ENCODE data around the gene MAGI3.
"Not testable (repeated sequence)": the region's sequence is repeated elsewhere in the genome, so short reads cannot be mapped to it uniquely, and the experiment has no call there.

Gene MAGI3

DNA sequence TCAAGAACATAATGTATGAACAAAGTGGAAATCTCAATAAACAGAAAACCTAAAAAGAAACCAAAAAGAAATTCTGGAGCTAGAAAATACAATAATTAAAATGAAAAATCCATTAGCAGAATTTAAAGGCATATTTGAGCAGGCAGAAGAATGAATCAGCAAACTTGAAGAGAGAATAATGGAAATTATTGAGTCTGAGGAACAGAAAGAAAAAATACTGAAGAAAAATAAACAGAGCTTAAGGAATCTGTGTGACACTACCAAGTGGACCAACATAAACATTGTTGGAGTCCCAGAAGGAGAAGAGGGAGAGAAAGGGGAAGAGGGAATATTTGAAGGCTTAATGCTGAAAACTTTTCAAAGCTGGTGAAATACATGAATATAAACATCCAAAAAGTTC is 54.5 kb downstream of the MAGI3 start:
- no peak for DNase-seq

DNA sequence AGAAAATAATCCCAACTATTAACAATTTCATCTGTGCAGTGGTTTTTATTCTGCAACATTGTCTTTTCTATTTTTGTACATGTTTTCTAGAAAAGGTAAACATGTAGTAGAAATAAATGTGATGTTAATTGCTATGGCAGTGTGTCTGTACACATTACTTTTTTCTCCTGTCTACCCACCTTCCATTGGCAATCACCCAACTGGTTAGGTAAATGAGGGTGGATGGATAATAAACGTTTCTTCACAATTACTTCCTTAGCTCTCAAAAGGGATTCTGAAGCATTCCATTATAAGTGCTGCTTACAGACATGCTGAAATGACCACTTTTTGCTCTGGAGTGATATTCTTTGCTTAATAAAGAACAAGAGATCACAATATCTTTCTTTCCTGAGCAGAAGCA is 61.4 kb downstream of the MAGI3 start:
- no peak for DNase-seq

DNA sequence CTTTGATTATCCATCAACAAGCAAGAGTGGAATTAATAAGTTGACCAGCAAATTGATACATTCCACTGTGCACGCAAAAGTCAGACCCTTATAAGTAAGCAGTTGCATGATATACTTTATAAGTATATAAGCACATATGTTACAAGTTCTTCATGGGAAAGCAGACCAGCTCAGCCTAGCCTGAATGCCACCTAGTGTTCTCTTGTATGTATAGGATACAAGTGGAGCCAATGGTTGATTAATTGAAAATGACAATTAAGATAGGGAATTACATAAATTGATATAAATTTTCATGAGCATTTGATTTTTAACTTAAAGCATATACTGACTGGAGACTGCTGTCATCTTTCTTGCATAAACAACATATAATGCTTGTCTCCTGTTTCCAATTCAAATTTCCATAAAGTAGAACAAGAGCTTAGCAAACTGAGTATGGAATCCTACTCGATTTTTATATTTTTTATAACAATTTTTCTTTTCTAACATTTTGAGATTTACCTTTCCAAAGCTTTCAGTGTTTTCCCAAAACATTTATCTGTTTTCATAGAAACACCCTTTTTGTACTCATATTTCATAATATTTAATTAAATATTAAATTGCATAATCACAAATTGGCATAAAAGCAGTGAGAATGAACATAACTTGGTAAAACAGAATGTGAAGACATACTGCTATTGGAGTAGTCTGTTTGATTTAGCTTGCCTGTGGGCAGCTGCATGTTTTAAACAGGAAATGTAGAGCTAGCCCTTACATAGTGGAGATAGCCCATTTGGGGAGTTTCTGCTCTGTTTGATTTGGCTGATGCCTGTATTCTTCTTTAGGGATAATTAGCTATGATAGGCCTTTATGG is 62.8 kb downstream of the MAGI3 start:
- DNase-seq = peak; percentile 31

DNA sequence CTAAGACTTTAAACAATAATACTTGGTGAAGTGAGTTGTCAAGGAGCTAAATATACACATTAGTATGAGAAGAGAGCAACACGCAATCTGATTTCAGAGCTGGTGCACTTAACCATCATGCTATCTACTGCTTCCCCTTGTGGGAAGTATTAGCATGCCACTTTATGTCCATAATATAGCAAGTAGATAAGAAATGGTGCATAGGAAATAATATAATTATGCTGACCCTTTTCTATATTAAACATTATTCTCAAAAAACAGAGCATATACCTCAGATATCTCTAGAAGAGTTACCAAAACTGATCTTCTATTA is 63.4 kb downstream of the MAGI3 start:
- DNase-seq = no peak

DNA sequence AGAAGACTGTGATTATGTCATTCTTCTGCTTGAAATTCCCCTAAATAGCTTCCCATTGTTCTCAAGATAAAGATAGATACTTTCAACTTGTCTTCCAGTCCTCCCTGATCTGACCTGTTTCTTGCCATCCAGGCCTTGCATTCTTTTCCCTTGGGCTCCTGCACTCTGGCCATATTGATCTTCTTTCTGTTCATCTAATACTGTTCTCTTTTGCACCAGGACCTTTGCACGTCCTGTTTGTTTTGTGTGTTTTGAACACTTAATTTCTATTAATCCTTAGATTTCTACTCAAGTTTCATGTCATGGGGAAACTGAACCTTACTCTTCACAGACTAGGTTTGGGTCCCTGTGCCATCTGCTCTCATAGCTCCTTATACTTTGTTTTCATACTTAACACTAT is 65.1 kb downstream of the MAGI3 start:
- no peak for DNase-seq

DNA sequence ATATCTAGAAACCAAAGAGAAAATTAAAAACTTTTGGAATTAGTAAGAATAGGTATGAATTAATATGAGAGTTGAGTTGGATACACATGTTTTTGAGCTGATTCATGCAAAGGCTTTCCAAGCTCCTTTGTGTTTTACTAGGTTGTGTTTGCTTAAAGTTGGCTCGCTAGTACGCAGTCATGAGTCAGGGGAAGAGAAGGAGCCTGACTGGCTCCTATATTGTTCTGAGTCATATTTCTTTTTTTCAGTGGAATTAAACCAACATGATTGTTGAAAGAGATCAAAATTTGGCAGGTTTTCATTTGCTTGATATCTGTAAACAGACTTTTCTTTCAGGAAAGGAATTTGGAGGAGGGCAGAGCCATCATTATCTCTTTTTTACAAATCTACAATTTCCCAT is 66.7 kb downstream of the MAGI3 start:
- no peak for DNase-seq

DNA sequence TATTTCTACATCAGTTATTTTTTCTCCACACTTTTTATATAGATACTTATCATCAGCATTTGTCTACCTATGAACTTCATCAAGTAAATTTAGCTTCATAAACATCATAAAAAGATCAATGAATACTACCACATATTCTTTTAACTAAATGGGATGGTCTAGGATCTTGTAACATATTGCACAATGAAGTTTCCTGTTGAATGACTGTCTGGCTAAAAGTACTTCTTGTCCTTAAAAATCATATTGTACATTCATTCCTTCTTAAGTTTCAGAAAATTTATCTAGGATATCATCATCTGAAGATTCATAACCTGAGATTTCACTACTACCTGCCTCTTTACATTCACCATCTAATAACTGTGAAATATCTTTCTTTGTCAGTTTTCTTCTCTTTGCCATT is 69.0 kb downstream of the MAGI3 start:
- no peak for DNase-seq

DNA sequence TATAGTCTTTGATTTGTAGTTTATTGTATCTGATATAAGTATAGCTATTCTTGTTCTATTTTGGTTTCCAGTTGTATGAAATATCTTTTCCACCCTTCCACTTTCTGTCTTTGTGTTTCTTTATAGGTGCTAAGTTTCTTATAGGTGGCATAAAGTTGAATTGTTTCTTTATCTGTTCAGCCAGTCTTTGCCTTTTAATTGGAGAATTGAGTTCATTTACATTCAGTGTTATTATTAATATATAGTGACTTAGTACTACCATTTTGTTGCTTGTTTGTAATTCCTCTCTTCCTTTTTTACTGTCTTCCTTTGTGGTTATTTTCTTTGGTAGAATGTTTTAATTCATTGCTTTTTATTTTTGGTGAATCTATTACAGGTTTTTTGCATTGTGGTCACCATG is 77.7 kb downstream of the MAGI3 start:
- no peak for DNase-seq

DNA sequence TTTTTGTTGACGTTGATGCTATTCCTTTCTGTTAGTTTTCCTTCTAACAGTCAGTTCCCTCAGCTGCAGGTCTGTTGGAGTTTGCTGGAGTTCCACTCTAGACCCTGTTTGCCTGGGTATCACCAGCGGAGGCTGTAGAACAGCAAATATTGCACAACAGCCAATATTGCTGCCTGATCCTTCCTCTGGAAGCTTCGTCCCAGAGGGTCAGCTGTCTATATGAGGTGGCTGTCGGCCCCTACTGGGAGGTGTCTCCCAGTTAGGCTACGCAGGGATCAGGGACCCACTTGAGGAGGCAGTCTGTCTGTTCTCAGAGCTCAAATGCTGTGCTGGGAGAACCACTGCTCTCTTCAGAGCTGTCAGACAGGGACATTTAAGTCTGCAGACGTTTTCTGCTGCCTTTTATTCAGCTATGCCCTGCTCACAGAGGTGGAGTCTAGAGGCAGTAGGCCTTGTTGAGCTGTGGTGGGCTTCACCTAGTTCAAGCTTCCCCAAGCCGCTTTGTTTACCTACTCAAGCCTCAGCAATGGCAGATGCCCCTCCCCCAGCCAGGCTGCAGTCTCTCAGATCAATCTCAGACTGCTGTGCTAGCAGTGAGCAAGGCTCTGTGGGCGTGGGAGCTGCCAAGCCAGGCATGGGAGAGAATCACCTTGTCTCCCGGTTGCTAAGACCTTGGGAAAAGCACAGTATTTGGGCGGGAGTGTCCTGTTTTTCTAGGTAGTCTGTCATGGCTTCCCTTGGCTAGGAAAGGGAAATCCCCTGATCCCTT is 88.3 kb downstream of the MAGI3 start:
- not testable (repeated sequence) for DNase-seq

DNA sequence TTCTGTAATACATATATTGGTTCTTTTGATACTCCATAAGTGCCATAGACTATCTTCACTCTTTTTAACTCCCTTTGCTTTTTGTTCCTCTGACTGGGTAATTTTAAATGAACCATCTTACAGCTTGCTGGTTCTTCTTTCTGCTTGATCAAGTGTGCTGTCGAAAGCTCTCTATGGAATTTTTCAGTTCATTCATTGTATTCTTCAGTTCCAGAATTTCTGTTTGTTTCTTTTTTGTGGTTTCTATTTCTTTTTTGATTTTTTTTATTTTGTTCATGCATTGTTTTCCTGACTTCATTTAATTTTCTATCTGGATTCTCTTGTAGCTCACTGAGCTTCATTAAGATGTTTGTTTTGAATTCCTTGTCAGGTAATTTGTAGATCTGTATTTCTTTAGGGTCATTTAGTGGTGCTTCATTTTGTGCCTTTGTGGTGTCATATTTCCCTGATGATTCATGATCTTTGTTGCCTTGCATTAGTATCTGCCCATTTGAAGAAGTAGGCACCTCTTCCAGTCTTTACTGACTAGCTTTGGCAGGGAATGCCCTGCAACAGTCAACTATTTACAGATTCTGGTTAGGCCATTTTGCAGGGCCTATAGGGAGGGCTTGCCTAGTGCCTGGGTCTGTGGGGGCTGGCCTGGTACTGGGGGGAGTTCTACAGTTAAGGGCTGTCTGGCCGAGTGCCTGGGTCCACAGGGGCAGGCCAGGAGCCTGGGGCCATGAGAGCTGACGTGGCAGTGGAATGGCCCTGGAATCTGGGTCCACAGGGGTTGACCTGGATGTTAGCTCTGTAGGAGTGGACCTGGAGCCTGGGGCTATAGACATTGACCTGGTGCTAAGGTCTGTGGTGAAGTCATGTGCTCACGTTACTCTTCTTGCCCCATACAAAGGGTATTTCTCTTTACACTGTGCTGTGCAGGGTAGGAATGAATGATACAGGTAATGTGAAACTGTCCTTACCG is 89.7 kb downstream of the MAGI3 start:
- DNase-seq = no peak

DNA sequence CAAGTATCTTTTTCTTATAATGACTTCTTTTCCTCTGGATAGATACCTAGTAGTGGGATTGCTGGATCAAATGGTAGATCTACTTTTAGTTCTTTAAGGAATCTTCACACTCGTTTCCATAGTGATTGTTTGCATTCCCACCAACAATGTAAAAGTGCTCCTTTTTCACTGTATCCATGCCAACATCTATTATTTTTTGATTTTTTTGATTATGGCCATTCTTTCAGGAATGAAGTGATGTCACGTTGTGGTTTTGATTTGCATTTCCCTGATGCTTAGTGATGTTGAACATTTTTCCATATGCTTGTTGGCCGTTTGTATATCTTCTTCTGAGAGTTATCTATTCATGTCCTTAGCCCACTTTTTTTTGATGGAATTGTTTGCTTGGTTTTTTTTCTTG is 94.8 kb downstream of the MAGI3 start:
- not testable (repeated sequence) for DNase-seq

DNA sequence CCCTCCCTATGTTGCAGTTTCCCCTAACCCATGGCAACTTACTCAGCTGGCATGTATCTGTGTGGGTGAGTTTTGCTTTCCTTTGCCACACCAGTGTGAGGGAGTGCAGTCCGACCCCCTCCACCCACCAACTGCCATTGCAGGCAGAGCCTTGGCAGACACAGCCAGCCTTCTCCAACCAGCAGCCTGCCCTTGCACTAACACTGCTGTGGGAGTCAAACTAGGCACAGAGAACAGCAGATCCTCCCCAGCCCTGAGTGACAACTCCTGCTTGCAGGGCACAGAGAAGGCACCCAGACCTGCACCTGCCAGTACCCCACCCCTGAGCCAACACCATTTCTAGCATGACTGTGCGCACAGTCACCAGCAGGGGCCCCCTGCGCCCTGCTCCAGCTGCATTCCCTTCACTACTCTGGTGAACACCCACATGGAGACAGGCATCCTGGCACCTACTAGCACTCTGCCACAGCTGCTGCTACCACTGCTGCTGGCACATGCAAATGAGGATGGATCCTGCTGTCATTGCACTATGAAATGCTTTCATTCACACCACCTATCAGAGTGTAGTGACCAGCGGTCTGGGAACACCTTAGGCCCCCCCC is 98.4 kb downstream of the MAGI3 start:
- DNase-seq = no peak

DNA sequence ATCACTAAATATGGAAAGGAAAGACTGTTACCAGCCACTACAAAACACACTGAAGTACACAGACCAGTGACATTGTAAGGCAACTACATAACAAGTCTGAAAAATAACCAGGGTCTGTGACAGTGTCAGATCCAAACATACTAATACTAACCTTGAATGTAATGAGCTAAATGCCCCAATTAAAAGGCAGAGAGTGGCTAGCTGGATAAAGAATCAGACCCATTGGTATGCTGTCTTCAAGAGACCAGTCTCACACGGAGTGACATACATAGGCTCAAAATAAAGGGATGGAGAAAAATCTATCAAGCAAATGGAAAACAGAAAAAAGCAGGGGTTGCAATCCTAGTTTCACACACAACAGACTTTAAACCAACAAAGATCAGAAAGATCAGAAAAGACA is 100.1 kb downstream of the MAGI3 start:
- DNase-seq = no peak

DNA sequence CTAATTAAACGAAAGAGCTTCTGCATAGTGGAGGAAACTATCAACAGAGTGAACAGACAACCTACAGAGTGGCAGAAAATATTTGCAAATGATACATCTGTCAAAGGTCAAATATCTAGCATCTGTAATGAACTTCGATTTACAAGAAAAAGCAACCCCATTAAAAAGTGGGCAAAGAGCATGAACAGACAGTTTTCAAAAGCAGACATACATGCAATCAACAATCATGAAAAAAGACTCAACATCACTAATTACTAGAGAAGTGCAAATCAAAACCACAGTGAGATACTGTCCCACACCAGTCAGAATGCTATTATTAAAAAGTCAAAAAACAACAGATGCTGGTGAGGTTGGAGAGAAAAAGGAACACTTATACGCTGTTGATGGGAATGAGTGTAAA is 103.2 kb downstream of the MAGI3 start:
- no peak for DNase-seq

DNA sequence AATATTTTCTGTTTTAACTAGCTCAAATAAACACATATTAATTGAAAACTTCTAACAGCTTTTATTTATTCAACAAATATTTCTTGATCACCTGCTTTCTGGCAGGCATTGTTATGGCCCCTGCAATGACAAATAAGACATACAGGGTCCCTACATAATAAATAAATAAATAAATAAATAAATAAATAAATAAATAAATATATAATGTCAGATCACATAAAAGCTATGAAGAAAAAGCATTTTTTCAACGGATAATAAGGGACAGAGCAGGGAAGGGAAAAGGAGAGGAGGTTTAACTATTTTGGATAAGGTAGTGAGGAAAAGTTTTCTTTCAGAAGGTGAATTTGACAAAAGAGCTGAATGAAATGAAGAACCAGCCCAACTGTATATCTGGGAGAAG is 115.0 kb downstream of the MAGI3 start:
- DNase-seq = no peak

DNA sequence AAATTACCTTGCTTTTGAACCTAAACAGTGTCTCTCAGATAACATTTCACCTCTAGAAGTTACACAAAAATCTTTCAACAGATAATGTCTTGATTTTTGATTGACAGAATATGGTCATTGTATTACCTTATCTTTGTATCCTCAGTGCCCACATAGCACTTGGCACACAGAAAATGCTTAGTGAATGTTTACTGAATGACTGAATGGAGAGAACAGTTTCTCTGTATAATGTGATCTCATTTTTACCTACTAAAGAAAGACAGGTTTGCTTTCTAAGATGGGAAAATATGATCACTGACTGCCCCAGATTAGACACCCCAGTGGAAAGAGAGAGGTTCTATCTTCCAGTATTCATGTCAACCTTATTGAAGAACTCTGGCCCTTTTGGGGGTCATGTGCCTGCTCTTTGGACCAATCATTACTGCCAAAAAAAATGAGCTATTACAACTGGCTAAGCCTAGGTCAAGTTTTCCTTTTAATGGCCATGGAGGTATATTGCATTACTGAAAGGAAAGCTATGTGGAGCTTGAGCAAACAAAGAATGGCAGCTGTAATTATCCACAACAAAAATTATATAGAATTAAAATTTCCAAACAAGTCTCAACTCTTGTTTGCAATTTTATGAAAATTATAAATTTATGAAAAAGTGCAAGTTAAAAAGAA is 117.4 kb downstream of the MAGI3 start:
- no peak for DNase-seq

DNA sequence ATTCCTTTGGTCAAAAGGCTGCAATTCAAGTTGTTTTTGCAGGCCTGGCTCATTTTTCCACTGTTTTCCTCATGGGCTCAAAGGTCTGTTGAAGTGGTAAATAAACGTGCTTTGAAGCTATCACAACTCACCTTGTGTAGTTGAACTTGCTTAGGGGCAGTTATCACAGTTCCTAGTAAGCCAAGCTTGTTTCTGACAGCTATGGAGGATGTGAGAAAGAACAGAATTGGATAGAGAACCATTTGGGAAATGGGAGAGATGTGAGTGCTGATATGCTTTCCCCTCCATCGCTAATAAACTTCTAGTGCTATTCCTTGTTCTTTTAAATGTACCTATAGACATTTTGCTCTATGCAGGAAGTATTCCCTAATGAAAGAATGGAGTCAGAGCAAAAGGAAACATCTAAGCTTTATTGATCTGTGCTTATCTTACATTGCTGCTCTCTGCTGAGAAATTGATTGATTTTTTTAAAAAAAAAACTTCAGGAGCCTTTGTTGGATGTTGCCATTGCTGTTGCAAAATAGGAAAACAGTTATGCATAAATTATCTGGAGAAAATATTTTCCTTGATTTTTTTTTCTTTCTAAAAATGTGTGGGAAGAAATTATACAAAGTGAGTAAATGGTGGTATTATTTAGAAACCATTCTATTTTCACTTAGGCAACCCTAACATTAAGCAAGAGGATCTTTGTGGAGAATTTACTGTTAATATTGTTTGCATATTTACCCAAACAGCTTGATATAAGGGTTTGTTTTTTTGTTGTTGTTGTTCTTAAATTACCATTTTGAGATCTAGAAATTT is 118.2 kb downstream of the MAGI3 start:
- no peak for DNase-seq

DNA sequence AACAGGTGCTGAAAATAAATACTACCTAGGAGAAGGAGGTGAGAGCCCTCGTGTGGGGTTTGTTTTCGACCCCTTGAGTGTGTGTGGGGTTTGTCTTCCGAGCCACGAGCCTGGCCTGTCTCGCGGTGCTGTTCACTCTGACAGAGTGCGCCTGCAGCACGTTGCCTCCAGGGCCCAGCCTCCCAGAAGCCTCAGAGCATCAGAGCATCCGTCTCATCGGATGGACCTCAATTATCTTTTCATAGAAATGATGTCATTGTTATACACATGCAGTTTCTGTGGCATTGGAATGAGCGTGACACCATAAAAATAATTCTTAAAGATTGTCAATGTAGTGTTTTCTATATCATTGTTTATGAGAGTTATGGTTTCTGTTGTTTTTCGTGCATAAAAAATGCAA is 119.5 kb downstream of the MAGI3 start:
- DNase-seq = not testable (repeated sequence)

DNA sequence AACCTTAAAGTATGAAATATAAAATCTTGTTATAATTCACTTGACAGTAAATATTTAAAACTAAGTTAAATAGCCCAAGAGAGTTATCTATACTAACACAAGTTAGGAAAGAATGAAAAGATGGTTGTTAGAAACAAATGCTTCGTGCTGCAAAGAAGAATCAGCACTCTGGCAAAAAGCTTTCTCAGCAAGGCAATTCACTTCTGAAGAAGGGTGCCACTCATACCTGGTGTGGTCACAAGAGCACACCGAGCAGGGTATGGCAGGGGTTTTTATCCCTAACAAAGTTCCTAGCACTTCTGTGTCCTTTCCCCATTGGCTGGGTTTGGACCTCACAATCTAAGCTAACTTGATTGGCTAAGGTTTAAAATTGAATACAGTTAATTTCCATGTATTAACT is 121.0 kb downstream of the MAGI3 start:
- no peak for DNase-seq

DNA sequence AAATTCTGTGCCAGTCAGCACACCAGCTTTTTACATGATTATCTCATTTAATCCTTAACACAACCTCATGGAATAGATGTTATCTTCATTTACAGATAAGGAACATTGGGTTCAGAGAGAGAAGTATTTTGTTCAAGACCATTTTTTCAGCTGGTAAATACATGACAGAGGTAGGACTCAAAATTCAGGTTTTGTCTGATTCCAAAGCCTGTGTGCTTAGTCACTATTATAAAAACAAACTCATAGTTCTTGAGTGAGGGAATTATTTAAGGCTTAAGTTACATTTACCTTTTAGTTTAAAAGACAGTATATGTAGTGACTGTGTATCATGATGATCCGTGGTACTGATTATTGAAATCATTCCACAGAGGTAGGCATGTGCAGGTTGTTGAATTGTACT is 125.2 kb downstream of the MAGI3 start:
- DNase-seq = no peak

DNA sequence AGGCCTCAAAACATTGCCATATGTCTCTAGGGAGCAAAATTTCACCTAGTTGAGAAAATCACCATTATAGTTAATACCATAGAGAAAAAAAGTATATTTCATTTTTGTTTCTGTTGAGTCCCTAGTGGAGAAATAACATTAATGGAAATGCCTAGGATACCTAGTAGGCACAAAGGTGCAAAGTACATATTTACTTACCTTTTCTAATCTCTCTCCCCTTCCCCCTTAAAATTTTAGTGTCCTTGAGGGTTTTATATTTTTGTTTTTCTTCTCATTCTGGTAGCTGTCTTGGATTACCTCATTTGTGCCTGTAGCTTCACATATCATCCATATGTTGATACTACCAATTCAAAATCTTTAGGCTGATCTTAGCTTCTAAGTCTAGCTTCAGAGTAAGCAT is 127.0 kb downstream of the MAGI3 start:
- no peak for DNase-seq

DNA sequence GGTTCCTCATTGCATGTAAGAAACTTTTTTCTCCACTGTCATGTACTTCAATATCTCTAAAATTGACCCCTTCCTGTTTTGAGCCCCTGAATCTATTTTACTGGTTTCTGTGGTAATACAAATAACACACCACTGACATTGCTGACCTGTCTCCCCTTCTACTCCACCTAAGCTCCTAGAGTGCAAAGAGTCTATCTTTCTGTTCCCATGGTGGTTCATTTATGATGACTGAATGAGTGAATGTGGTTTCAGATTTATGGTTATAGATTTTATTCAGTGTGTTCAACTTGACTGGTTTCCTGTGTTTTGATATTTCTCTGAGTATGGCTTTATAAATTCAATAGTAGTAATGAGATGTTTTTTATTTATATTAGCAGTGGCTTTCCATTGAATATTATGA is 127.7 kb downstream of the MAGI3 start:
- no peak for DNase-seq

Data from NCI-H345 (cell line).